AG10803 (cell line): Measurements from ENCODE around the gene WNT7B.

Experiments used
- DNase-seq: peaks from one replicate; pipeline ENCODE4 v3.0.0; 2010; ENCODE audit warnings: low read depth
- H3K4me3 ChIP-seq: 2 replicates; pipeline ENCODE4 v1.5.1; 2011; ENCODE audit warnings: mild to moderate bottlenecking, low read length, control low read depth
- TF ChIP-seq, protein P1 (sequence below): conservative IDR thresholded peaks from 2 replicates; pipeline ENCODE4 v1.5.1; 2011; ENCODE audit warnings: mild to moderate bottlenecking, low read length, control low read depth, inconsistent platforms

Gene WNT7B

DNA sequence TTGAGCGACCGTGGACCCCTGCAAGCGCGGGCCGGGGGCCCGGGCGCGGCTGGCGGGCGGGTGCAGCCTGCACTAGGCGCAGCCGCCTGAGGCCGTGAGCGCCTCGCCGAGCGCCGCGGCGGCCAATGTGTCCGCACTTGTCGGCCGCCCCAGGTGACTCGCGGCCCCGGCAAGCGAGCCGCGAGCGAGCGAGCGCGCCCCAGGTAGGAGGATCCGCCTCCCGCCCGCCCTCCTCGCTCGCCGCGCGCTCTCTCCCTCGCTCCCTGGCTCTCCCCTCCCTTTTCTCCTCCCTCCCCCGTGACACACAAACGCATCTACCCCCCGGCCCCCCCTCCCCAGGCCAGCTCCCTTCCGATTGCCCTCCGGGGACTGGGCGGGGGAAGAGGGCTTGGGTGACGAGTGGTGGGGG, at the start of gene WNT7B:
WNT7B (minus strand) TSS at position 160 of the 409 bp plus-strand sequence. CDS start 408 bp downstream, outside the sequence.
- TF ChIP-seq, protein P1, sequence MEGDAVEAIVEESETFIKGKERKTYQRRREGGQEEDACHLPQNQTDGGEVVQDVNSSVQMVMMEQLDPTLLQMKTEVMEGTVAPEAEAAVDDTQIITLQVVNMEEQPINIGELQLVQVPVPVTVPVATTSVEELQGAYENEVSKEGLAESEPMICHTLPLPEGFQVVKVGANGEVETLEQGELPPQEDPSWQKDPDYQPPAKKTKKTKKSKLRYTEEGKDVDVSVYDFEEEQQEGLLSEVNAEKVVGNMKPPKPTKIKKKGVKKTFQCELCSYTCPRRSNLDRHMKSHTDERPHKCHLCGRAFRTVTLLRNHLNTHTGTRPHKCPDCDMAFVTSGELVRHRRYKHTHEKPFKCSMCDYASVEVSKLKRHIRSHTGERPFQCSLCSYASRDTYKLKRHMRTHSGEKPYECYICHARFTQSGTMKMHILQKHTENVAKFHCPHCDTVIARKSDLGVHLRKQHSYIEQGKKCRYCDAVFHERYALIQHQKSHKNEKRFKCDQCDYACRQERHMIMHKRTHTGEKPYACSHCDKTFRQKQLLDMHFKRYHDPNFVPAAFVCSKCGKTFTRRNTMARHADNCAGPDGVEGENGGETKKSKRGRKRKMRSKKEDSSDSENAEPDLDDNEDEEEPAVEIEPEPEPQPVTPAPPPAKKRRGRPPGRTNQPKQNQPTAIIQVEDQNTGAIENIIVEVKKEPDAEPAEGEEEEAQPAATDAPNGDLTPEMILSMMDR: no peak
- peak within 1 kb of the TSS; percentile 31 for H3K4me3 ChIP-seq
- DNase-seq: no peak

GRCh38 chr22:46025973-46026898, 49.3 kb upstream of the WNT7B start:
- TF ChIP-seq, protein P1: no peak
- no peak overlapping the region for H3K4me3 ChIP-seq
- no peak for DNase-seq

GRCh38 chr22:46025225-46025972, 48.4 kb upstream of the WNT7B start:
- no peak overlapping the region for H3K4me3 ChIP-seq
- TF ChIP-seq, protein P1: no peak
- DNase-seq: no peak

GRCh38 chr22:46024136-46024840, 47.3 kb upstream of the WNT7B start:
- TF ChIP-seq, protein P1: no peak
- no peak overlapping the region for H3K4me3 ChIP-seq
- no peak for DNase-seq

DNA sequence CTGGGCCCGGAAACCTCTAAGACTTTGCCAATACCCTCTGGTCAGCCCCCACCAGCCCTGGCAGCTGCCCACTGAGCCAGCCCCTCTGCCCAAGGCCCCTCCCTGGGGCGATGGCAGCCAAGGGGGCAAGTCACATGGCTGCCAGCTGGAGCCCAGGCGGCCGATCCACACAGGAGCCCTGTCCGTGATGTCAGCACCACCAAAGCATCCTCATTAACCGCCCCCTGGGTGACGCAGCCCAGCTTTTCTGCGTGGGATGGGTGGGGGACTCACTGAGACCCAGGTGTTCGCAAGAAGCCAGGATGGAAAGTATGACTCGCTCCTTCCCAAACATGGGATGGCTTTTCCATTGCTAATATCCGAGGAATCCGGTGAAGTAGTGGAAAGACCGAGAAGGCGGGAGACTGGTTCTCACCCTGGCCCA, 46.6 kb upstream of the WNT7B start:
- peak; percentile 68 for DNase-seq
- TF ChIP-seq, protein P1: no peak
- H3K4me3 ChIP-seq: no peak overlapping the region

- TF ChIP-seq, protein P1: no peak
- H3K4me3 ChIP-seq: no peak overlapping the region
- no peak for DNase-seq
Measured at GRCh38 chr22:46022881-46023512, 46.0 kb upstream of the WNT7B start.
